Measurements from ENCODE around the gene LYPD6B. TPM values are rescaled to one million over a fixed set of nuclear protein-coding genes. Genes with fewer than 3 reads are reported as not detected.

LYPD6B gene
- total and polyA plus RNA-seq, 7 donors: not detected

DNA sequence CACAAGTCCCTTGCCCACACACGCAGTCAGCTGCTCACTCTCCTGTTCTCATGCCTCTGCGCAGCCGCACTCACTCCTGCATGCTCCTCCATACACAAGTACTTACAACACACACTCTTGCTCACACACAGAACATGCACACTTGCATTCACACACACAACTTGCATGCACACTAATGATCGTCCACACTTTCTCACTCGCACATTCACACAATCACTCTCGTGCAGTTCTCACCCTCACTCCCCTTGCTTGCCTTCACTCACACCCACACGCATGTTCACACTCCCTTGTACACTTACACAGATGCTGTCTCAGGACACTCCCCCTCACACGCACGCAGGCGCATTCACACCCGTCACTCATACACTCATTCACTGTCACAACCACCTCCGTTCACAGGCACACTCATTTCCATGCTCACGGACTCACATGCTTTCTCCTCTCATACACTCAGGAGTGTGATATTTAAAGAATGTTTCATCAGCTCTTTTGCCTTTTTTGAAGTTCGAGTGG, 36.1 kb upstream of the LYPD6B start:
- TF ChIP-seq, protein P1, sequence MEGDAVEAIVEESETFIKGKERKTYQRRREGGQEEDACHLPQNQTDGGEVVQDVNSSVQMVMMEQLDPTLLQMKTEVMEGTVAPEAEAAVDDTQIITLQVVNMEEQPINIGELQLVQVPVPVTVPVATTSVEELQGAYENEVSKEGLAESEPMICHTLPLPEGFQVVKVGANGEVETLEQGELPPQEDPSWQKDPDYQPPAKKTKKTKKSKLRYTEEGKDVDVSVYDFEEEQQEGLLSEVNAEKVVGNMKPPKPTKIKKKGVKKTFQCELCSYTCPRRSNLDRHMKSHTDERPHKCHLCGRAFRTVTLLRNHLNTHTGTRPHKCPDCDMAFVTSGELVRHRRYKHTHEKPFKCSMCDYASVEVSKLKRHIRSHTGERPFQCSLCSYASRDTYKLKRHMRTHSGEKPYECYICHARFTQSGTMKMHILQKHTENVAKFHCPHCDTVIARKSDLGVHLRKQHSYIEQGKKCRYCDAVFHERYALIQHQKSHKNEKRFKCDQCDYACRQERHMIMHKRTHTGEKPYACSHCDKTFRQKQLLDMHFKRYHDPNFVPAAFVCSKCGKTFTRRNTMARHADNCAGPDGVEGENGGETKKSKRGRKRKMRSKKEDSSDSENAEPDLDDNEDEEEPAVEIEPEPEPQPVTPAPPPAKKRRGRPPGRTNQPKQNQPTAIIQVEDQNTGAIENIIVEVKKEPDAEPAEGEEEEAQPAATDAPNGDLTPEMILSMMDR (IDR thresholded peaks at IDR 0.05): no peak
- WGBS, 3 donors: 96 to 97% (median 96%) methylated on average over 14 of the region's 14 CpGs
- Histone ChIP-seq H3K27ac (no peak overlapping the region), H3K4me1 (no peaks in the 10 kb centered on the region), H3K27me3 (ENCODE audit: insufficient read depth in 3 of 3, low read length in 2 of 3) (peaks cover 0 to 16% (median 3%) of the 10 kb centered on the region in 3 donors), H3K4me3 (no peak overlapping the region), H3K36me3 (ENCODE audit: insufficient read depth in 1 of 2, low read depth in 1 of 2) (no peaks in the 10 kb centered on the region), H3K9me3 (no peaks in the 10 kb centered on the region)
- DNase-seq (no peak), ATAC-seq (no peak)
- intact Hi-C loops (cut with DNase I): no loop called here

DNA sequence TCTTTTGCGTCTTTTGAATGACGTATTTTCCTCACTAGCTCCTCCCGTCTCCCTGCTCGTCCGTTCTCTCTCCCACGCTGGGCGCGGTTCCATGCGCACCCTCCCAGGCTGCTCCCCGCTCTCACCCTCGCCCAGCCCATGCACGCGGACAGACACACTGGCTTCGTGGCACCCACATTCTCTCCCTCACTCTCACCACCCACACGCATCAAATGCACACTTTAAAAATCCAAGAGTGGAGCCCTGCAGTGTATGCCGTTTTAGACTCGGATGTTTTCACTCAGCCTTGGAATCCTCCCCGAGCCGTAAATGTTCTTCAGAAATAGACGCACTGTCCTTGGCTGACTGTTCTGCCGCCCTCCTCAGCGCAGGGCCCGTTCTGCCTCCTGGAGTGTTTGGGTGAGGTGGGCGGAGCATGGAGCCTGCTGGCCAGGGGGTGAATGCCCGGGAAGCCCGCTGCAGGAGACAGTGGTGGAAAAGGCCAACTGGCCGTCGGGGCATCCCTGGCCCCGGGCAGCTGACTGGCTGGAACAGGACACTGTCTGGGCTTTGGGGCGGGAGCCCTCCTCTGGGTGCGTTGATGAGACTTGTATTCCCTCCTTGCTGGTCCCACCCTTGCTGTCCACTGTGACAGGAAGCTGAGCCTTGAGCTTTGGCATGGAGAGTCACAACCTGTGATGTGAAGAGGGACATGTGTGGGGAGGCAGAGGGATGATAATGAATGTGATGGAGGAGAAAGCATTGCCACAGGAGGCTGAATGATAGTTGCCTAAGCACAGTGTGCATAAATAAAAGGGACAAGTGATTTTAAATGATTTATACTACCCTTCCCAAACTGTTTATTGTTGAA, 35.4 kb upstream of the LYPD6B start:
- TF ChIP-seq, protein P1 (IDR thresholded peaks at IDR 0.05): no peak
- WGBS, 3 donors: 94 to 96% (median 95%) methylated on average over 31 of the region's 31 CpGs
- Histone ChIP-seq H3K9me3 (no peaks in the 10 kb centered on the region), H3K4me1 (no peaks in the 10 kb centered on the region), H3K36me3 (ENCODE audit: insufficient read depth in 1 of 2, low read depth in 1 of 2) (no peaks in the 10 kb centered on the region), H3K4me3 (no peak overlapping the region), H3K27me3 (ENCODE audit: insufficient read depth in 3 of 3, low read length in 2 of 3) (peaks cover 0 to 16% (median 1%) of the 10 kb centered on the region in 3 donors), H3K27ac (no peak overlapping the region)
- intact Hi-C loops (cut with DNase I): no loop called here
- DNase-seq (no peak), ATAC-seq (no peak)

DNA sequence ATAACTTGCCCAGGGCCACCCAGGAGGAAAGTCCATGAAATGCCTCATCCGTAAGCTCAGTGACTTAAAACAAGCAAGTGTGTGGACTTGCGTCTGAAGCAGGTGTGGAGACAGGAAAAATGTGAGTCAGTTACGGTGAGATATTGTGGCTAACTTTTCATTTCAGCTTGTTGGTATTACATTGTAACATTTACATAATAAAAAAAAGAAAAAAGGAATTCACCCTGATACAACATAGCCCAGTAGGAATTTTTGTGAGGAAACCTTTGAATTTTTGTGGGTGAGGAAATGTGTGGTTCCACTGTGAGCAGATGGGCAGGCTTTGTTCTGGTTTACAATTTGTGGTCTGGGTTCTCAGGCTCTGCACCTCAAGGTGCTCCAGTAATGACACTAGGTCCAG, 33.7 kb upstream of the LYPD6B start:
- Histone ChIP-seq H3K27ac (no peak overlapping the region), H3K36me3 (ENCODE audit: insufficient read depth in 1 of 2, low read depth in 1 of 2) (no peaks in the 10 kb centered on the region), H3K4me1 (no peaks in the 10 kb centered on the region), H3K27me3 (ENCODE audit: insufficient read depth in 3 of 3, low read length in 2 of 3) (peaks cover 0 to 16% (median 0%) of the 10 kb centered on the region in 3 donors), H3K4me3 (no peak overlapping the region), H3K9me3 (no peaks in the 10 kb centered on the region)
- intact Hi-C loops (cut with DNase I): no loop called here
- no peak for DNase-seq
- no peak for ATAC-seq
- TF ChIP-seq, protein P1 (IDR thresholded peaks at IDR 0.05): no peak
- WGBS, 3 donors: 81 to 89% (median 83%) methylated on average over 3 of the region's 3 CpGs

DNA sequence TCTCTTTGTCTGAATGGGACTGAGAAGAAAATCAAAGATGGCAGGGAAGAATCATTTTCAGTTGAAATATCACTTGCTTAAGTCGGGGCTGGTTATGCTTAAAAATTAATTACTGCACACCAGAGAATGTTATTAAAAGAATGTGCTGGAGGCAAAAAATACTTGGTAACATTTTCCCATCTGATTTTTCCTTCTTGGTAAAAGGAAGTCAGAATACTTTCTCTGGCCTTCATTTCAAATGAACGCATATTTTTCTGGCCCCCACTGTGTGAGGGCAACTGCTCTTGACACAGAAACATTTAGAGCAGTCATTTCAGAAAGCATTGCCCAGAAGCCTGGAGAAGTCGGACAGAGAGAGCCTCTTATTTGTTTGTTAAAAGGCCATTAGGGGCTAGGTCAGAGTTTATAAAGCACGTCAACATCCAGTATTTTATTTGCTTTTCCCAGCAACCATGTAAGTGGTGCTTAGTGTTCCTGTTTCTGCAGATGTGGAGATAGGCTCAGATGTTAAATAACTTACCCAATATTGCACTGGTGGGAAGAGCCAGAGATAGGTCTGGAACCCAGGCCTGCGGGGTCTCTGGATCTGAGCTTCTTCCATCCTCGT, 32.9 kb upstream of the LYPD6B start:
- TF ChIP-seq, protein P1 (IDR thresholded peaks at IDR 0.05): no peak
- H3K4me3 ChIP-seq: no peak overlapping the region
- intact Hi-C loops (cut with DNase I): no loop called here
- no peaks in the 10 kb centered on the region for H3K36me3 ChIP-seq (ENCODE audit: insufficient read depth in 1 of 2, low read depth in 1 of 2)
- ATAC-seq (no peak), DNase-seq (no peak)
- H3K4me1 ChIP-seq: no peaks in the 10 kb centered on the region
- H3K27ac ChIP-seq: no peak overlapping the region
- 54 to 58% (median 56%) methylated on average over 6 of the region's 6 CpGs for WGBS, 3 donors
- H3K9me3 ChIP-seq: no peaks in the 10 kb centered on the region
- peaks cover 0 to 16% (median 0%) of the 10 kb centered on the region in 3 donors for H3K27me3 ChIP-seq (ENCODE audit: insufficient read depth in 3 of 3, low read length in 2 of 3)
